IPS-NIHi7 (cell line): ENCODE results near the gene MVB12B.

Experiments
- DNase-seq: peaks from one replicate; pipeline ENCODE4 v3.0.0; 2012; ENCODE audit warnings: mixed read lengths; ENCODE audit errors: extremely low spot score

MVB12B gene

DNA sequence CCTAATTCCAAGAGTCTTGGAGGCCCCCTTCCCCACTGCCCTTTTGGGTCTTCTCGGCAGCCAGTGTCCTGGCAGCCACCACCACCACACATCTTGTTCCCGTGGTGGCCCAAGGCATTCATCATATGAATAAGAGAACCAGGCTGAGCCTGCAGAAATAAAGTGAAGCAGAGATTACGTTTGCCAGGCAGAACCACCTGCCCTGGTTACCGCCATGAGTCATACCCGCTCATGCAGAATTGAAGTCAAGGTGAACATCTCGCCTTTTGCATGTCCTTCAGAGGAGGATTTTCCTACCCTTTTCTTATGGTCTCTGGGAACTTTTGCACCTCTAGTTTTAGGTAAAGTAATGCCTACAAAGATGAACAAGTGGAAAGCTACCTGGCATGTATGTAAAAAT, 167.6 kb downstream of the MVB12B start:
- DNase-seq, result no peak

DNA sequence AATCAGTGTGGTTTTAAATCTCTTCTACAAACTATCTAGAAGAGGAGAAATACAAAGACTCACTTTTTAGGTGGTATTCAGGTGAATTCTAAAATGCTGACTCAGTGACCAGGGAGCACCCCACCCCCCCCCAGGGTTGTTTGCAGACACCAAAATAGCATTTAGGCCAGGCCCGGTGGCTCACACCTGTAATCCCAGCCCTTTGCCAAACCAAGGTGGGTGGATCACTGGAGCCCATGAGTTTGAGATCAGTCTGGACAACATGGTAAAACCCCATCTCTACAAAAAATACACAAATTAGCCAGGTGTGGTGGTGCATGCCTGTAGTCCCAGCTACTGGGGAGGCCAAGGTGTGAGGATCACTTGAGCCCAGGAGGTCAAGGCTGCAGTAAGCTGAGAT, 168.1 kb downstream of the MVB12B start:
- DNase-seq, result no peak

DNA sequence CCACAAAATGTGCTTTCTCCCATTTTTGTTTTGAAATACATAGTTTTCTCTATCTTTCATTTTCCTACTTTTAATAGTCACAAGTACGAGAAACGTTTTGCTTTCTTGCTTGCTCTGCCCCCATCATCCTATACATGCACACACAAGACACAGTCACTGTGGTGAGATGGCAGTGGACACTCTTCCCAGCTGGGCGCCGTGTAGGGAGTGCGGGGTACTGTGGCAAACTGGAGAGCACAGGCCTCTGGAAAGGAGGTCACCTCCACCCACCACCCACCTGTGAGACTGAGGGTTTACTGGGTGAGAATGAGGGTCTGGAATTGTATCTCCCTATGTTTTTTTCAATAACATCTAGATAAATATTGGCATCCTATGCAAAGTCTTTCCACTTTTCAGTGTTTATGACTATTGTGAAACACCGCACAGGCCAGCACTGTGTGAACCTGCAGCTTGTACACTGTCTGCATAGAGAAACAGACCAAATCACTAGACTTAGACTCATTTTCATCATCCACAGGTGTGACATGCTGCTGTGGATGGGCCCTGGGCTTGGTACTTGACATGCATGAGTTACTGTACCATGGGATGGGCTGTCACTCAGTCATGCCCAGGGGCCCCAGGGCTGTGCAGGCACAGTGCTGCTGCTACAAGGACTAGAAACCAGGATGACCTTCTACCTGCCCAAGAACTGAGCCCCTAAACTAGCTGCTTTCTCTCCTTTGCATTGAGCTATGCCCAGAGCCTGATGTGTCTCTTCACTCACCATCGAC, 169.0 kb downstream of the MVB12B start:
- DNase-seq, result no peak

DNA sequence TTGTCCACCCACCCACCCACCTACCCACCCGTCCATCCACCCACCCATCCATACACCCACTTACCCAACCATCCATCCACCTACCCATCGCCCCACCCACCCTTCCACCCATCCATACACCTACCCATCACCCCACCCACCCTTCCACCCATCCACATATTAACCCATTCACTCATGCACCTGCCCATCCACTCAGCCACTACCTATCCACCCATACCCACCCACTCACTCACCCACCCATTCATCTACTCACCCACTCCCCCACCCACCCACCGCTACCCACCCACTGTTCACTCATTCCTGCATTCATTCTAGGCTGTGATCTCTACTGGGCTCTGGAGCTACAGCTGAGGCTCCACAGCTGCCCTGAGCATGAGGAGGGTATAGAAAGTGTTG, 169.6 kb downstream of the MVB12B start:
- no peak for DNase-seq

DNA sequence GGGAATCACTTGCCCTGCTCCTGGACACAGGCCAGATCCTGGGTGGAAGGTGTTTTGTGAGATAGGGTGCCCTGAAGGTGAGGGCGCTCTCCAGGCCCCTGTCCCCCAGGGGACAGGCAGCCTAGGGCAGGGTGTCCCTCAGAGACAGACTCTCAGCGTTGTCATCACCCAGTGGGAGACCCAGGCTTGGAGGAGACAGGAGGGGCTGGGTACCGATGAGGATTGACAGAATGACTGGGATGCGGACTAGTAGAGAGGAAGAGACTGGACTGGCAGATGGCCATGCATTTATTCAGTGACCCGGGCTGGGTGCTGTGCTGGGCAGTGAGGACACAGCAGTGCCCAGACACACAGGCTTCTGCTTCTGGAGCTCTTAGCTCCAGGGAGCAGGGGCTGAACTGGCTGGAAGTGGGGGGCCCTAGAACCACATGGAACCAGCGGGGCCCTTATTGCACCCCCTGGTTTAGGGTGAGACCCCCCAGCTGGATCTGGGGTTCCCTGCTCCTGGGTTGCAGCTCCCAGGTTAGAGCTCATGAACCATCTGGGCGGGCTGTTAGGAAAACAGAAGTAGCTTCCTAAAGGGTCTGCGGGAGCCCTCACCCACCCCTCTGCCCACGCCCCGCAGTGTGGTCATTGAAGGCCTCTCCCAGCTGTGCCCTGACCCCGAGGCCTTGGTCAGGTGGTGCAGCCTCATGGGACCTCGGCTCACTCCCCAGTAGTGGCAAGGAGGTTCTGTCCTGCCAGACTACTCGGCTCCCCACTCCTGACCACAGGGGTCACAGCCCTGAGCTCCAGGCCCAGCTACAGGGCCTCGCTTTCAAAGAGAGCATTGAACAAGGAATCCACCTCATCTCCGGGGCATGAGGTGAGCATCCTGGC, 170.4 kb downstream of the MVB12B start:
- no peak for DNase-seq

DNA sequence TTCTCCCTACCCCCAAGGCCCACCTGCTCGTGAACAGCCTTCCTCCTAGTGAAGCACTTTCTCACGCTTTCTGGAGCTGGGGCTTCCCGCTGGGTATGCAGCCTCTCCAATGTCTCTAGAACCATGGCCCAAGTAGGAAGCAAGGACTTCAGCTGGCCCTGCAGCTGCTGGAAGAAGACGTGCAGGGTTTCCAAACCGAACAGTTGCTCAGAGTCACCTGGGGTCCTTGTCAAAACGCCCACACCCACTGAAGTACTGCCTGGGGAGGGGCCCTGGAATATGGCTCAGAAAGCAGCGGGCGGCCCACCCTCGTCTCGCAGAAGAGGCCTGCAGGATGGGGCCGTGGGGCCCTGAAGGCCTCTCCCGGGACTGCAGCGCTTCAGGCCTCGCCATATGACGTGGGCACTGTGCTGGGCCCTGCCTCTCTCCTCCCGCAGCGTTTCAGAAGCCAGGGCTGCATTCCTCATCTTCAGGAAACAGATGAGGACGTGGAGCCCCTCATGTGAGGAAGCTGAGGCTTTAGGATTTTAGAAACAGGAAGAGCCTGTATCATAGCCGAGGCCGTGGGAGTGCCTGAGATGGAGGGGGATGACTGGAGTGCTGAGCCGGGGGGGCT, 171.1 kb downstream of the MVB12B start:
- DNase-seq, result no peak

DNA sequence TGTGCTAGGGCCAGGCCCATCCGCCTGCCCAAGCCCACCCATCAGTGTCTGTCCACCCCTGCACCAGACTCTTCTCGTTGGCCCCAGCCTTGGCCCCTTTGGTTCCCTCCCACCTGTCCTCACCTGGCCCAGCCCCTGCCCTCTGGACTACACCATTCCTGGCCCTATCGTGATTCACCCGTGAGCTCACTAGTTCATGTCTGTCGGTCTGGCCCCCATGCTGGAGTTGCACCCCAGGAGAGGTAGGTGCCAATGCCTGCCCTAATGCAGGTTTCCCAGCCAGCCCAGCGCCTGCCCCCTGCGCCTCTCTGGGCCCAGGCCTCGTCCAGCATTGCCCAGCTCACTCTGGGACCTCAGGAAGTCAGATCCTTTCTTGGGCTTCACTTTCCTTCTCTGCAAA, 171.7 kb downstream of the MVB12B start:
- no peak for DNase-seq

DNA sequence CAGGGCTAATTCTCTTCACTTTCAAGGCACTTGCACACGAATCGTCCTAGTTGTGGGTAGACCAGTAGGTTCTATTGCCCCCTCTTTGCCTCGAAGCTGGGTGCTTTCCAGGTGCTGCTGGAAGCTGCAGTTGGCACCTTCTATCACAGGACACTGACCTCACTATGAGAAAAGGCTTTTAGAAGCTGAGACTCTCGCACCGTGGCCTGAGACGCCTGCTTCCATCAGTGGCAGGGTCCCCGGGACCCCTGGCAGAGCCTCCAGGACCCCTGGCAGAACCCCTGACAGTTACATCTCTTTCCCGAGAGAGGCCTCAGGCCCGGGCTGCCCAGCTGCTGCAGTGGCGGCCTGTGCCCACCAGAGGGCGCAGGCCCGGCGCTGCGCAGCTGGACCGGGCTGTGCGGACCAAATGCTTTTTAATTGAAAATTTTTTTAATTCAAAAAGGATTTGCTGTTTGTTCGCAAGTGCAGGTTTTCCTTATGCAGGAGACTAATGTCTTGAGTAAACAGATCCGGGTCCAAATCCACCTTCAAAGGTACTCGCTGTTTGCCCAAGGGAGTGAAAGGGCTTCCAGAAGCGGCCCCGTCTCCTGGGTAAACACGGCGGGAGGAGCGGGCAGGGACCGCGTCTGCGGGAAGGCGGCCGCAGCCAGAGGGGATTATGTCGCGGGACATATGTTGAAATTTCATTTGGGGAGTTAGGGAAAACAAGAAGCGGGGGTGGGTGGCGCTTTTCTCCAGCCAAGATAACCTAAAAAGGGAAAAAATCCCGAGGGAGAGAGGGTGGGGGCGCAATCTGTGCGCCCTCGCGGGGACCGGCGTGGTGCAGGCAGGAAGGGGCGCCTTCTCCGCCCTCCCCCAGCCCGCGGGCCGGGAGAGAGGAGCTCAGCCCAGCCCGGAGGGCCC, 172.6 kb downstream of the MVB12B start:
- no peak for DNase-seq

DNA sequence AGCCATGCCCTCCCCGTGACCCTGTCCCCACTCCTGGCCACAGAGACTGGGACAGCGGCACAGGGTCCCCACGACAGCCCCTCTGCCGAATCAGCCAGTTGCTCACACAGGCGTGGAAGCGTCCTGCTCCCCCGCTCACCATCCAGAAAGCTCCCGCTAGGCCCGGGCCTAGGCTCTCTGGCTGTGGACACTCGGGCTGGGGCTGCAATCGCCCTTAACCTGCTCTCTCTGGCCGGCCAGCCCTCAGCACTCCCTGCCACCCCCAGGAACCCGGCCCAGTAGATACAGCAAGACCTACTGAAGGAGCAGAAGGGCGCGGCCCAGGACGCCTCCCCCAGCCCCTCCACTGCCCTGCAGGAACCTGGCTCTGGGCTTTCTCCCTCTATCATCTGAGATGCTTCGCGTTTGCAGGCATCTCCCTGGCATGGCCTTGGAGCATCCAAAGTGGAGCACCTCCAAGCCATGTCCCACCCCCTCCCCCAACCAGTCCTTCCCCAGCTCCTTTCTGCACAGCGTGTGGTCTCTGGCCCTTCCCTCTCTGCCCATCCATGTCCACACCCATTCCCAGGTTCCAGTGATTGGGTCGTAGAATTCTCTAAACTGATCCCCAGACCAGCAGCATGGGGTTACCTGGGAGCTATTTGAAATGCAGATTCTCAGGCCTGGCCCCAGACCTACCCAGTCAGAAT, 173.4 kb downstream of the MVB12B start:
- DNase-seq, result no peak

DNA sequence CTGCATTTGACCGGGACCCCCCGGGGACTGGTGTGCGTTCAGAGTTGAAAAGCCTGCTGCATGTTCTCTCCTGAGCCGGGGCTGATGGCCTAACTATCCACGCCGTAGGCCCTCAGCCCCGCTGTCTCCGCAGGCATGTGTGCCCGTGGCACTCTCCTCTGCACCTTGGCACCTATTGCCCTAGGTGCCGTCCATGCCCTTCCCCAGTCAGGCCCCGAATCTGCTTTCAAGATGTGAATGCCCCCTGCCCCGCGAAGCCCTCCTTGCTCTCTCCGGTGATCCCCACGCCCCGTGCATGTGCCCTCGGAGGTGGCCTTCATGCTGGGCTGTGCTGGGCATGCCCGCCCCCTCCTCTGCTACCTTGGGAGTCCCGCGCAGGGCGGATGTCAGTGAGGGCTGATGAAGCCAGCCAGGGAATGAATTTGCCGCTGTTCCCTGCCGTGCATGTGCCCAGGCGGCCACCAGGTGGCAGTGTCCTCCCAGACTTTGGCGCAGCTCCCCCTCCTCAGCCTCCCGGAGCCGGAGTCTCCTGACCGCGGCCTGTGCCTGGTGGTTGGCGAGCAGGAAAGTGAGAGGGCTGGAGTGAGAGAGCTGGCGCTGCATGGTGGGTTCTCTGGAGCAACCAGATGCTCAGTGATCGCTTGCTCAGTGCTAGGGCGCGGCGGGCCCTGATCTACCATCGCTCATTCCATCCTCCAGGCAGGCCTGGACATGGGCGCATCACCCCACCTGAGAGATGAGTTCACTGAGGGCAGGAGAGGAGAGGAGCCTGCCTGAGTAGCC, 174.2 kb downstream of the MVB12B start:
- DNase-seq, result peak; percentile 91

DNA sequence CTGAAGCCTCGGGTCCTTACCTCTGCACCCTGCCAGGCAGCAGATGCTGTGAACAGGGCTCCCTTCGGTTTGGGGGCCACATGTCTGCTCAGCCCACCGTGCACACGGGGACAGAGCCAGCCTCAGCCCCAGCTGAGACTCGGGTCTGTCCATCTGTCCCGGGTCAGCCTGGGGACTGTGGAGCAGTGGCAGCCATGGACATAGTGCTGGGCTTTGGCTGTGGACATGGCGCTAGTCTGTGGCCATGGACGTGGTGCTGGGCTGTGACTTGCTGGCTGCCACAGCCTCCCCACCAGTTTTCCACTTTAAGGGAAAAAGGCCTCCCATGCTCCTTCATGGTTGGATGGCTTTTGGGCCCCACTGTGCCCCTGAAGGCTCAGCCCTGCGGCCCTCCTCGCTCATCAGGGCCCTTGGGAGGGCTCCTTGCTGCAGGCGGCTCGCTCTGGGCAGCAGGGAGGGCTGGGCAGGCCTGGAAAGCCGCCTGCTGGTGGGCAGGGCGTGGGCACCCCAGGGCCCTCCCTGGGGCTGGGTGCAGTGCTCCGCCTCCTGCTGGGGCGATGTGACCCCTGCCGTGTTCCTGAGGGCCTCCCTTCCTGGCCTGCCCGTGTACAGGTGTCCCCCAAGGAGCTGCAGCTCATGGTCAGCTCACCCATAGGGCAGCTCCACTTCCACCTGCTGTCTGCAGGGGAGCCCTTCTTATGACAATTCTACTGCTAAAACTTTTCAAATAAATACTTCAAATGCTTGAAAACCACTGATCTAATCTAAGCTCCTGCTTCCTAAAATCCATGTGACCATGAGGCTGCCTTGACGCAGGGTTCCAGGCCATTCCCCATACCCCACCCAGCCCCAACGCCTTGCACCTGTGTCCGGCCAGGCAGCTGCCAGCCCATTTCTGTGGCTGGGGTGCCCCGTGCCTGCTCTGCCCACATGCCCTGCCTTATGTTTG, 175.0 kb downstream of the MVB12B start:
- no peak for DNase-seq

DNA sequence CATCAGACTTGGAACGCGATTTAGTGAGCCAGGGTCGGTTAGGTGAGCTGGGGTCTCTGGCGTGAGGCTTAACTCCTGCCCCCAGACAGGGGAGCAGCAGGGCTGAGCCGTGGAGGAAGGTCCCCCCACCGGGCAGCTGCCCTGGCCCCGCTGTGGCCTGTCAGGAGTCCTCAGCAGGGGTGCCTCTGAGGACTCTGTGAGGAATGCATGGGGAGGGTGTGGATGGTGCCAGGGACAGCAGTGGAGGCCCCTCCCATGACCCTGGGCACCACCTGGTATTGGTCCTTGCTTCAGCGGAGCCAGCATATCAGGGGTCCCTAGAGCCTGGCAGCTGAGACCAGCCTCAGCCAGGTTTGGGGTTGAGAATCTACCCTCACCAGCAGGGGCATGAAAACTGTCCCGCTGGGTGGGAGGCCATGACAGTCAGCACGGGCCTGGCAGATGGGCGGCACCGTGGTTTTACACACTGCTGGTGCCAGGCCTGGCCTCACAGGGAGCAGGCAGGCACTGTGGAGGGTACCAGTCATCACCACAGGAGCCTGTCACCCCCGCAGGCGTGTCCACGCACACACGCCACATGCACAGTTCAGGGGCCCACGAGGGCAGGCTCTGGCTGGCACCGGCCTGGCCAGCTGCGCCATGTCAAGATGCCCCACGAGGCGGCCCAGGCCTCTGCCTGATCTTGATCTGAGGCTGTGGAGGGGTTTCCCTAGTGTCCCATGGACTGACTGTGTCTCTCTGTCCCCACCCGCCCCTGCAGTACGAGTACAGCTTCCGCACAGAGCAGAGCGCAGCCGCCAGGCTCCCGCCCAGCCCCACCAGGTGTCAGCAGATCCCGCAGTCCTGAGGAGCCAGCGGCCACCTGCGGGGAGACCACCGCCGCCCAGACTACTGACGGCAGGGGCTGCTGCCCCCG, 176.0 kb downstream of the MVB12B start:
- DNase-seq, result no peak

DNA sequence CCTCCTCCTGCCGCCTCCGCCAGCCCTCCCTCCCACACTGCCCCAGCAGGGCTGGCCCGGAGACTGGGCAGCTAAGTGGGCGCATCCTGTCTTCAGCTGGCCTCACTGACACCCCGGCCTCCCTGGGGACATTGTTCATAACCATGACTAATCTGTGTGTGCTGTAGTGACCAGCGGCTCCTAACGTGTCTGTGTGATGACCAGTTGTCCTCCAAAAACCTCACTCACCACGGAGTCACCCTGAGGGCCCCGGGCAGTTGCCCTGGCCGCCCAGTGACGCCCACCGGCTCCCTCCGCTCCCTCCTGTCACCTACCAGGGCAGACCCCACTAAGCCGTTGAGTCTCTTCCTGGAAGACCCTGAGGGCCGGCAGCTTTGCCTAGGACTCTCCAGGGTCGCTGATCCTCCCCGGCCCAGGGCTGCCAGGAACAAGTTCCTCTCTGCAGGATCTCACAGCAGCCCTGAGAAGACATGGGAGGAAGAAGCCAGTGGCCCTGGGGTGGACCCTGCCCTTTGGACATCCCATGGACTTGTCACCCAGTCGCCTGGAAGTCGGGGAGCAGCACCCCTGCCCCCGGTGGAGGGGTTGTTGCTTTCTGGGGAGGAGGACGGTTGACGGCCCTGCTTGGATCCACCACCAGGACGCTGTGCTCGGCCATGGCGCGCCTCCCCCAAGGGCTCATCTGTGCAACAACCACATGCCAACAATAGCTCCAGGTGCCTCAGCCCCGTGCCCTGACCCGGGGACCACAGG, 176.9 kb downstream of the MVB12B start:
- DNase-seq, result no peak

DNA sequence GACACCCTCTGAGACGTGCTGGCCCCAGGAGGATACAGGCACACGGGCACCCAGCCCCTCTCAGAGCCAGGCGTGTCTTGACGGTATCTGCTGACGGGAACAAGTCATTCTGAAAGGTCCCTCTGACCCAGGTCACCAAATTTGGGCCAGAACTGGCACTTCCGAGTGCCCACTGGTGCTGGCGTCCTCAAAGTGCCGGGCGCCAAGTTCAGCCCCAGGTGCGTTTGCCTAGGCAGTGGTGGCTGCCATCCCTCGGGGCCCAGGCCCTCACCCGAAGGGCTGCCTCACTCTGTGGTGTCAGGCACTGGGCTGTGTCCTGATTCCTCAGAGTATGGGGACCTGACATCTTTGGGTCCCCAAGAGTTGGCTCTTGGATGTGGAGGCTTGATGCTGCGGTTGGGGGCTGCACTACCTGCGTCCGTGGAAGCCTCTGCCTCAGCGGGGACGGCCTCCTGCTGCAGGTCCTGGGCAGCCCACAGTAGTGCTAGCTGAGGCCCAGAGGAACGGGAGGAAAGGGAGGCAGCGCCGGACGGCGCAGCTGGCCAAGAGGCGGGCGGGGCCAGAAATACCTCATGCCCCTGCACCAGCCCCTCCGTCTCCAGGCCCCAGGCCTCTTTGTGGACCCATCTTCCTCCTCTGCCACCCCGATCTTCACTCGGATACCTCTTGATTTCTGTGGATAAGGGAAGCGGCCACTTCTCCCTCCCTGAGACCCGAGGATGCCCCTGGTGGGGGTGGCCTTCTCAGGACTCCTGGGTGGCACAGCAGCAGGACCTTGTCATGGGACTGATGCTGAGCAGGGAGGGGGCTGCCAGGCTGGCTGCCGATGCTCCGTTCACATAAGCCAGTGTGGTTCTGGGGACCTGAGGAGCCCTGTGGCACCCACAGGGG, 177.7 kb downstream of the MVB12B start:
- DNase-seq, result no peak

DNA sequence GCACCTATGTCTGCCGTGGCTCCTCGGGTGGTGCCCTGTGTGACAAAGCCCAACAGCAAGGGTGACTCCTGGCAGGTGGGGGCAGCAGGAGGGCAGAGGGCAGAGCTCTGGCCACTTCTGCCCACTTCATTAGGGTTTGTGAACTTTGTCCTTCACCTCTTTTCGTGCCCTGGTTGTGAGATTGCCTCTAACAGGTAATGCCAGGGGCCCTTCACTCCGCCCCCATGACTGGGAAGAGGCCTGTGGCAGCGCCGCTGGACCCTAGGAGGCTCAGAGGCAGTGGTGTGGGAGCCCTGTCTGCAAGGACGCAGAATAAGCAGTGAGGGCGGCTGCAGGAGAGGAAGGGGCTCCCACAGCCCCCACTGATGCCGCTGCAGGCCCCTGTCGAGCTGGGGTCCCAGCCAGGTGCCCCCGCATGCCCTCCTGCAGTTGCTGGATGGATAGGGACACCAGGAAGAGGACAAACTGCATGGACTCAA, 178.4 kb downstream of the MVB12B start:
- DNase-seq, result no peak
